Mesothelial cell of epicardium (in vitro differentiated cells): ENCODE measurements around the gene TET1. TPM values are rescaled to one million over a fixed set of nuclear protein-coding genes. Genes with fewer than 3 reads are reported as not detected.

ENCODE experiments used
- DNase-seq, 2 experiments: peaks; one replicate each; pipeline ENCODE4 v3.0.0; 2021; ENCODE audit warnings: low spot score in 2 of 2; ENCODE audit not compliant: unreplicated experiment in 2 of 2
- H3K27ac Mint-ChIP-seq: 2 replicates; pipeline ENCODE4 v1.8.0; 2021; ENCODE audit warnings: mixed read lengths
- H3K27me3 Mint-ChIP-seq: 2 replicates; pipeline ENCODE4 v1.8.0; 2021; ENCODE audit warnings: low read depth, mixed read lengths
- H3K36me3 Mint-ChIP-seq: 2 replicates; pipeline ENCODE4 v1.8.0; 2021; ENCODE audit warnings: mixed read lengths
- H3K4me1 Mint-ChIP-seq: 2 replicates; pipeline ENCODE4 v1.8.0; 2021; ENCODE audit warnings: mixed read lengths
- H3K4me3 Mint-ChIP-seq: 2 replicates; pipeline ENCODE4 v1.8.0; 2021; ENCODE audit warnings: mild to moderate bottlenecking, moderate library complexity, mixed read lengths
- H3K9me3 Mint-ChIP-seq: 2 replicates; pipeline ENCODE4 v1.8.0; 2021; ENCODE audit warnings: mixed read lengths
- CTCF ChIP-seq: fragments of 200-600 bp; sonication (generic); IDR thresholded peaks from one replicate; pipeline ENCODE4 v1.5.0; 2021; ENCODE audit warnings: antibody characterized with exemption; ENCODE audit not compliant: unreplicated experiment
- total RNA-seq: library from RNA; stranded (reverse); gene quantifications from 3 replicates; pipeline ENCODE4 v1.2.1, GENCODE V29; 2021

The TET1 gene
- total RNA-seq, 1 donor from 2014 or later = 35.7 TPM

GRCh38 chr10:68599771-68600040, 39.6 kb downstream of the TET1 start:
- peaks cover 45% of the 10 kb centered on the region for H3K4me1 Mint-ChIP-seq
- H3K9me3 Mint-ChIP-seq = no peaks in the 10 kb centered on the region
- peak overlapping the region; percentile 80 for H3K4me3 Mint-ChIP-seq
- no peaks in the 10 kb centered on the region for H3K27me3 Mint-ChIP-seq
- H3K27ac Mint-ChIP-seq = peak overlapping the region; percentile 95
- TF ChIP-seq CTCF = no peak
- no peak for DNase-seq
- peaks cover 7% of the 10 kb centered on the region for H3K36me3 Mint-ChIP-seq

- no peaks in the 10 kb centered on the region for H3K27me3 Mint-ChIP-seq
- DNase-seq = peak; percentile 37 to 58
- peak overlapping the region; percentile 80 for H3K4me3 Mint-ChIP-seq
- H3K4me1 Mint-ChIP-seq = peaks cover 45% of the 10 kb centered on the region
- H3K9me3 Mint-ChIP-seq = no peaks in the 10 kb centered on the region
- H3K27ac Mint-ChIP-seq = peak overlapping the region; percentile 95
- TF ChIP-seq CTCF = no peak
- peaks cover 7% of the 10 kb centered on the region for H3K36me3 Mint-ChIP-seq
Measured at GRCh38 chr10:68600041-68600778, 40.1 kb downstream of the TET1 start.

- no peak for DNase-seq
- Mint-ChIP-seq H3K4me3 (peak overlapping the region; percentile 80), H3K27me3 (no peaks in the 10 kb centered on the region), H3K36me3 (peaks cover 9% of the 10 kb centered on the region), H3K9me3 (no peaks in the 10 kb centered on the region), H3K27ac (peak overlapping the region; percentile 95), H3K4me1 (peaks cover 48% of the 10 kb centered on the region)
- TF ChIP-seq CTCF = no peak
Measured at GRCh38 chr10:68601501-68602265, 41.5 kb downstream of the TET1 start.

- H3K4me1 Mint-ChIP-seq = peaks cover 48% of the 10 kb centered on the region
- H3K27ac Mint-ChIP-seq = peak overlapping the region; percentile 73
- TF ChIP-seq CTCF = no peak
- no peaks in the 10 kb centered on the region for H3K27me3 Mint-ChIP-seq
- H3K36me3 Mint-ChIP-seq = peaks cover 11% of the 10 kb centered on the region
- peak overlapping the region; percentile 40 for H3K4me3 Mint-ChIP-seq
- no peak for DNase-seq
- no peaks in the 10 kb centered on the region for H3K9me3 Mint-ChIP-seq
Measured at GRCh38 chr10:68602434-68602833, 42.3 kb downstream of the TET1 start.

- H3K4me1 Mint-ChIP-seq = peaks cover 45% of the 10 kb centered on the region
- H3K4me3 Mint-ChIP-seq = no peak overlapping the region
- H3K9me3 Mint-ChIP-seq = no peaks in the 10 kb centered on the region
- no peak for TF ChIP-seq CTCF
- peaks cover 11% of the 10 kb centered on the region for H3K36me3 Mint-ChIP-seq
- H3K27me3 Mint-ChIP-seq = no peaks in the 10 kb centered on the region
- no peak overlapping the region for H3K27ac Mint-ChIP-seq
- DNase-seq = no peak
Measured at GRCh38 chr10:68603766-68604165, 43.6 kb downstream of the TET1 start.
